Uterus (tissue), 2 donors: Measurements from ENCODE around the gene NLGN1.

Source experiments
- CTCF ChIP-seq, 4 experiments: fragments of 200-600 bp in 2 of 4; fragments of 450-650 bp in 2 of 4; sonication (generic) in 2 of 4; IDR thresholded peaks; one replicate each; pipeline ENCODE4 v1.5.1; 2016 to 2019; ENCODE audit warnings: antibody characterized with exemption in 4 of 4, mild to moderate bottlenecking in 2 of 4, moderate library complexity in 1 of 4
- POLR2A ChIP-seq, 2 donors: fragments of 450-650 bp; IDR thresholded peaks; one replicate each; pipeline ENCODE4 v1.6.1; 2016; ENCODE audit warnings: antibody characterized with exemption in 2 of 2, mild to moderate bottlenecking in 1 of 2, moderate library complexity in 1 of 2

GRCh38 chr3:173743111-173743510, 345.6 kb downstream of the NLGN1 start:
- TF ChIP-seq CTCF (IDR thresholded peaks at IDR 0.05) (no peak), POLR2A (IDR thresholded peaks at IDR 0.05) (no peak)
